22Rv1 (cell line): ENCODE measurements around the gene KRT5.

ENCODE experiments used
- ZFX ChIP-seq: fragments of 450-650 bp; IDR thresholded peaks from 2 replicates; pipeline ENCODE4 v1.6.1; 2017; ENCODE audit warnings: antibody characterized with exemption, borderline replicate concordance
- TF ChIP-seq, protein P1 (sequence below): fragments of 450-650 bp; IDR thresholded peaks from 2 replicates; pipeline ENCODE4 v1.5.1; 2017; ENCODE audit warnings: mild to moderate bottlenecking

DNA sequence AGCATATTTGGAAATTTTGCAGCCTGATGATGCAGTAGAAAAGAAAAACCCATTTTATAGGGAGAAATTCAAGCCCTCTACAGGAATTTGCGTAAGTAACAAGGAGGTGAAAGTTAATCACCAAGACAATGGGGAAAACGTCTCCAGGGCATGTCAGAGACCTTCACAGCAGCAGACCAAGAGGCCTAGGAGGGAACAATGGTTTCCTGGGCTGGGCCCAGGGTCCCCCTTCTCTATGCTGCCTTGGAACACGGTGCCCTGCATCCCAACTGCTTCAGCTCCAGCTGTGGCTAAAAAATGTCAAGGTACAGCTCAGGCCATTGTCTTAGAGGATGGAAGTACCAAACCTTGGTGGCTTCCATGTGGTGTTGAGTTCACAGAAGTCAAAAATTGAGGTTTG is 40.1 kb downstream of the KRT5 start:
- TF ChIP-seq, protein P1, sequence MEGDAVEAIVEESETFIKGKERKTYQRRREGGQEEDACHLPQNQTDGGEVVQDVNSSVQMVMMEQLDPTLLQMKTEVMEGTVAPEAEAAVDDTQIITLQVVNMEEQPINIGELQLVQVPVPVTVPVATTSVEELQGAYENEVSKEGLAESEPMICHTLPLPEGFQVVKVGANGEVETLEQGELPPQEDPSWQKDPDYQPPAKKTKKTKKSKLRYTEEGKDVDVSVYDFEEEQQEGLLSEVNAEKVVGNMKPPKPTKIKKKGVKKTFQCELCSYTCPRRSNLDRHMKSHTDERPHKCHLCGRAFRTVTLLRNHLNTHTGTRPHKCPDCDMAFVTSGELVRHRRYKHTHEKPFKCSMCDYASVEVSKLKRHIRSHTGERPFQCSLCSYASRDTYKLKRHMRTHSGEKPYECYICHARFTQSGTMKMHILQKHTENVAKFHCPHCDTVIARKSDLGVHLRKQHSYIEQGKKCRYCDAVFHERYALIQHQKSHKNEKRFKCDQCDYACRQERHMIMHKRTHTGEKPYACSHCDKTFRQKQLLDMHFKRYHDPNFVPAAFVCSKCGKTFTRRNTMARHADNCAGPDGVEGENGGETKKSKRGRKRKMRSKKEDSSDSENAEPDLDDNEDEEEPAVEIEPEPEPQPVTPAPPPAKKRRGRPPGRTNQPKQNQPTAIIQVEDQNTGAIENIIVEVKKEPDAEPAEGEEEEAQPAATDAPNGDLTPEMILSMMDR = no peak
- no peak for TF ChIP-seq ZFX
